Measurements from ENCODE around the gene EHMT2. TPM values are rescaled to one million over a fixed set of nuclear protein-coding genes. Genes with fewer than 3 reads are reported as not detected.
A peak's percentile ranks its signal among the peaks of the same experiment; 100 is the strongest.
"Not testable (repeated sequence)": the region's sequence is repeated elsewhere in the genome, so short reads cannot be mapped to it uniquely, and the experiment has no call there.

EHMT2 gene
- total RNA-seq: 128 TPM

GRCh38 chr6:31897612-31898382 is at the start of gene EHMT2:
Gene EHMT2 (minus strand): TSS chr6:31897698. CDS start chr6:31897677, 21 bp downstream.
- peak; percentile 68 to 85 (median 83) for DNase-seq (ENCODE audit: low read depth in 2 of 3, low spot score in 2 of 3)

DNA sequence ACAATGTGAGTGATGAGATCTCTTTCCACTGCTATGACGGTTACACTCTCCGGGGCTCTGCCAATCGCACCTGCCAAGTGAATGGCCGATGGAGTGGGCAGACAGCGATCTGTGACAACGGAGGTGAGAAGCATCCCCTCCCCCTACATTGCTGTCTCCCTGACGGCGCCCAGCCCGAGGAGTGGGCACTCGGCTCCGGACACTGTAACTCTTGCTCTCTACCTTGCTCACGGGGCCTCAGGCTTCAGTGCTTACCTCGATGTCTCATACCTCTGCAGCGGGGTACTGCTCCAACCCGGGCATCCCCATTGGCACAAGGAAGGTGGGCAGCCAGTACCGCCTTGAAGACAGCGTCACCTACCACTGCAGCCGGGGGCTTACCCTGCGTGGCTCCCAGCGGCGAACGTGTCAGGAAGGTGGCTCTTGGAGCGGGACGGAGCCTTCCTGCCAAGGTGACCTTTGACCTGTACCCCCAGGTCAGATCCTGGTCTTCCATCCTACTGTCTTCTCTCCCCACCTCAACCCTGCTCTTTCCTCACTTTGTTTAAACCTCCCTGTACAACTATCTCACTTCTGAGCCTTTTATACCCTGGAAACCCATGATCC is 49.7 kb upstream of the EHMT2 start:
- no peak for DNase-seq (ENCODE audit: low read depth in 2 of 3, low spot score in 2 of 3)

GRCh38 chr6:31946370-31946885 is 48.9 kb upstream of the EHMT2 start:
- DNase-seq (ENCODE audit: low read depth in 2 of 3, low spot score in 2 of 3): no peak

DNA sequence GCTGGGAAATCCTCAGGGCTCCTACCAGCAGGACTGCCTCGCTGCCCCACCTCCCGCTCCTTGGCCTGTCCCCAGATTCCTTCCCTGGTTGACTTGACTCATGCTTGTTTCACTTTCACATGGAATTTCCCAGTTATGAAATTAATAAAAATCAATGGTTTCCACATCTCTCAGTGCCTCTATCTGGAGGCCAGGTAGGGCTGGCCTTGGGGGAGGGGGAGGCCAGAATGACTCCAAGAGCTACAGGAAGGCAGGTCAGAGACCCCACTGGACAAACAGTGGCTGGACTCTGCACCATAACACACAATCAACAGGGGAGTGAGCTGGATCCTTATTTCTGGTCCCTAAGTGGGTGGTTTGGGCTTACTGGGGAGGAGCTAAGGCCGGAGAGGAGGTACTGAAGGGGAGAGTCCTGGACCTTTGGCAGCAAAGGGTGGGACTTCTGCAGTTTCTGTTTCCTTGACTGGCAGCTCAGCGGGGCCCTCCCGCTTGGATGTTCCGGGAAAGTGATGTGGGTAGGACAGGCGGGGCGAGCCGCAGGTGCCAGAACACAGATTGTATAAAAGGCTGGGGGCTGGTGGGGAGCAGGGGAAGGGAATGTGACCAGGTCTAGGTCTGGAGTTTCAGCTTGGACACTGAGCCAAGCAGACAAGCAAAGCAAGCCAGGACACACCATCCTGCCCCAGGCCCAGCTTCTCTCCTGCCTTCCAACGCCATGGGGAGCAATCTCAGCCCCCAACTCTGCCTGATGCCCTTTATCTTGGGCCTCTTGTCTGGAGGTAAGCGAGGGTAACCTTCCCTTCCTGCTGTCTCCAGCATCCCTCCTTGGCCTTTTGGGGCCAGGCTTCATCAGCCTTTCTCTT is 48.2 kb upstream of the EHMT2 start, which contains the start of gene CFB:
Gene CFB (plus strand): TSS at position 589 of the 863 bp plus-strand sequence. CDS start 127 bp downstream, at position 716.
- DNase-seq (ENCODE audit: low read depth in 2 of 3, low spot score in 2 of 3): peak in 1 of 3 donors; percentile 30

DNA sequence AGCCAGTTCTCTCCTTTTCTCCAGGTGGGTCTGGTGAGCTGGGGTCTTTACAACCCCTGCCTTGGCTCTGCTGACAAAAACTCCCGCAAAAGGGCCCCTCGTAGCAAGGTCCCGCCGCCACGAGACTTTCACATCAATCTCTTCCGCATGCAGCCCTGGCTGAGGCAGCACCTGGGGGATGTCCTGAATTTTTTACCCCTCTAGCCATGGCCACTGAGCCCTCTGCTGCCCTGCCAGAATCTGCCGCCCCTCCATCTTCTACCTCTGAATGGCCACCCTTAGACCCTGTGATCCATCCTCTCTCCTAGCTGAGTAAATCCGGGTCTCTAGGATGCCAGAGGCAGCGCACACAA is 47.6 kb upstream of the EHMT2 start:
- no peak for DNase-seq (ENCODE audit: low read depth in 2 of 3, low spot score in 2 of 3)

DNA sequence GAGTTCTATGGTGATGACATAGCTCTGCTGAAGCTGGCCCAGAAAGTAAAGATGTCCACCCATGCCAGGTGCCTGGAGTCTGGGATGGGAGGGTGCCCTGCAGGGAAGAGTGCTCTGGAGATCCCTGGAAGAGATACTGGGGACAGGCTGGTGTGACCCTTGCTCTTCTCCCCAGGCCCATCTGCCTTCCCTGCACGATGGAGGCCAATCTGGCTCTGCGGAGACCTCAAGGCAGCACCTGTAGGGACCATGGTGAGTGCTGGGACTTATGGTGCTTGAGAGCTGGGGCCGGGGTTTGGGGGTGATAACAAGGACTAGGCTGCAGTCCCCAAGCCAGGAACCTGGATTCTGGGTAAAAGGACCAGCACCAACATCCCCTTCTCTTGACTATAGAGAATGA is 46.2 kb upstream of the EHMT2 start:
- DNase-seq (ENCODE audit: low read depth in 2 of 3, low spot score in 2 of 3): no peak

DNA sequence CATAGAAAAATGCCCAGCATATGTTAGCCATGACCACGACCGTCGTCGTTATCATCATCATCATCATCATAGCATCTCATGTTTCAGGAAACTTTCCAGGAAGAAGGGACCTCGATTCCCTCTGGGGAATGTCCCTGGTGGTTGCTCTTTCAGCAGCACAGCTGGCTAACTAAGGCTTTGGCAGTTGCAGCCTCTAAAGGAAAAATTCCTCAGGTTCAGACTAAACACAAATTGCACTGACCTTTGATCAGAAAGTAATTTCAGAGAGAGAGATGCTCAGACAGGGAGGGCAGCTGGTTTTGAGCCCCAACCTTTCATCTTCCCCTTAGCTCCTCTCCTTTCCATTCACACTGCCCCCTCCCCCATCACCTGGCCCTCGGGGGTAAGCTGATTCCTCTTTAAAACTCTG is 42.8 kb upstream of the EHMT2 start:
- no peak for DNase-seq (ENCODE audit: low read depth in 2 of 3, low spot score in 2 of 3)

DNA sequence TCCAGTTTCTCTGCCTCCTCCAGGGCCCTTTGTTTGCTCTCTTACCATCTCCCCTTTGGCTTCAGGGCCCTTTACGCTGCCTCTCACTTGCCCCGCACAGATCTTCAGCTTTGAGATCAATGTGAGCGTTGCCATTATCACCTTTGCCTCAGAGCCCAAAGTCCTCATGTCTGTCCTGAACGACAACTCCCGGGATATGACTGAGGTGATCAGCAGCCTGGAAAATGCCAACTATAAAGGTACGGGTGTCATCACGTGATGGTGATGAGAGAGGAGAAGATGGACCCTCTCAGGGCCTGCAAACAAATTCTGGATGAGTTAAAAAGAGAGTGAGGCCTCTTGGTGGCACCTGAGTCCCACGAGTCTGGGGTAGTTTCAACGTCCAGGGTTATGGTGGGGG is 38.3 kb upstream of the EHMT2 start:
- no peak for DNase-seq (ENCODE audit: low read depth in 2 of 3, low spot score in 2 of 3)

DNA sequence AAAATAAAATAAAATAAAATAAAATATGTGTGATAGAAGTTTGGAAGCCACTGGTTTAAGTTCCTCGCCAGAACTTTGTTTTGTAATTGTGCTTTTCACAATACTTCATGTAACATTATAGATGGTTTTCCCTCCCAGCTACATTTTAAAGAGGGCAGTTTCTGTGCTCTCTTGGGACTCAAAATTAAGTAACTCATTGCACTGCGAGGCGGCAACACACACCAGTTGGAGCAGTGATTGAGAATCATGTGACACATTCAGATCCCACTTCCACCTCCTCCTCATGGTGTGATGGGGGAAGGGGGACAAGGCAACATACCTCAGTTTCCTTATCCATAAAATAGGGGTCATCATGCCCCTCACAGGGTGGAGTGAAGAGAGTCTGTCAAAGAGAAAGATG is 37.5 kb upstream of the EHMT2 start:
- no peak for DNase-seq (ENCODE audit: low read depth in 2 of 3, low spot score in 2 of 3)

DNA sequence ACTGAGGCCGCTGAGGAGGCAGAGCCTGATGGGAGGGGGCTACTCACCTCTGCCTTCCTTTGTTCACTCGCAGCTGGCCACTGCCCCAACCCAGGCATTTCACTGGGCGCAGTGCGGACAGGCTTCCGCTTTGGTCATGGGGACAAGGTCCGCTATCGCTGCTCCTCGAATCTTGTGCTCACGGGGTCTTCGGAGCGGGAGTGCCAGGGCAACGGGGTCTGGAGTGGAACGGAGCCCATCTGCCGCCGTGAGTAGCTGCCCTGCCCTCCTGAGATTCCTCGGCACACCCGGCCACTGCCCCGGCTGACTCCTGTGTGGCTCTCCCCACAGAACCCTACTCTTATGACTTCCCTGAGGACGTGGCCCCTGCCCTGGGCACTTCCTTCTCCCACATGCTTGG is 36.0 kb upstream of the EHMT2 start:
- DNase-seq (ENCODE audit: low read depth in 2 of 3, low spot score in 2 of 3): no peak

- DNase-seq (ENCODE audit: low read depth in 2 of 3, low spot score in 2 of 3): not testable (repeated sequence)
Observed at GRCh38 chr6:31932137-31932536, 34.6 kb upstream of the EHMT2 start.

DNA sequence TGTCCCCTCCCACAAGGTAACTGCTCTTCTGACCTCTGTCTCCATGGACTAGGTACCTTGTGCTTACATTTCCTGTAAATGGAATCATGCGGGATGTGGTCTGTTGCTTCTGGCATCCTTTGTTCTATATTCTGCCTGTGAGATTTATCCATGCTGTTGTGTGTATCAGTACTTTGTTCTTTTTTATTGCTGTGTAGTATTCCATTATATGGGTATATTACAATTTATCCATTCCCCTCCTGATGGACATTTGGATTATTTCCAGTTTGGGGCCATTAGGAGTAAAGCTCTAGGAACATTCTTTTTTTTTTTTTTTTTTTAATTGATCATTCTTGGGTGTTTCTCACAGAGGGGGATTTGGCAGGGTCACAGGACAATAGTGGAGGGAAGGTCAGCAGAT is 33.5 kb upstream of the EHMT2 start:
- DNase-seq (ENCODE audit: low read depth in 2 of 3, low spot score in 2 of 3): no peak

DNA sequence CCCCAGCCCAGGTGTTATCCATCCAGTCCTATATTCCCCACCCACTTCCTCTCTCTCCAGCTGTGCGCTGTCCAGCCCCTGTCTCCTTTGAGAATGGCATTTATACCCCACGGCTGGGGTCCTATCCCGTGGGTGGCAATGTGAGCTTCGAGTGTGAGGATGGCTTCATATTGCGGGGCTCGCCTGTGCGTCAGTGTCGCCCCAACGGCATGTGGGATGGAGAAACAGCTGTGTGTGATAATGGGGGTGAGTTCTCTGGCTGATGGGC is 31.1 kb upstream of the EHMT2 start:
- DNase-seq (ENCODE audit: low read depth in 2 of 3, low spot score in 2 of 3): no peak

DNA sequence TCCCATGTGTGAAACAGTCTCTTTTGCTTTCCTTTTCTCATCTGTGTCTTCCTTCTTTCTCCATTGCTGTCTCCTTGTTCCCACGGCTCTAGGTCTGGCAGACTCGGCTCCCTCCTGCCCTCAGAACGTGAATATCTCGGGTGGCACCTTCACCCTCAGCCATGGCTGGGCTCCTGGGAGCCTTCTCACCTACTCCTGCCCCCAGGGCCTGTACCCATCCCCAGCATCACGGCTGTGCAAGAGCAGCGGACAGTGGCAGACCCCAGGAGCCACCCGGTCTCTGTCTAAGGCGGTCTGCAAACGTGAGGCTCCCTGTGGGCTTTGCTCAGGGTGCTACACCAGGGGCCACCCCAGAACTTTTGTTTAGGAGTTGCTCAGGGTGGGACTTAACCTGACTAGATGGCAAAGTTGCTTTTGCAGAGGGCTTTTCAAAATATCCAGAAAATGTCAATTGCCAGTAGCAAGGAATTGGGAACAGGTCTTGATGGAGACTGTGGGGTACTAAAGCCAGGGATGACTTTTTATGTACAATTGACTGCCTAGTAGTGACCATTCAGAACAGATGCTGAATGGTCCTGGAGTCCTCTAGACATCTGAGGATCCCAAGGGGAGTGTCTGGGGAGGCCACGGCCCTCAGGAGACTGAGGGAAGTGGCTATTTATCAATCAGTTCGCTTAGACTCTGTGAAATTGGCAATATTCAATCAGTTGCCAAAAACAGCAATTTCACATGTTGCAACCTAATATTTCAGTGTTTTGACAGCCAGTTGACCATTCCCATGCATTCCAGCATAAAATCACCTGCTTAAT is 30.6 kb upstream of the EHMT2 start:
- DNase-seq (ENCODE audit: low read depth in 2 of 3, low spot score in 2 of 3): no peak

- DNase-seq (ENCODE audit: low read depth in 2 of 3, low spot score in 2 of 3): no peak
Observed at GRCh38 chr6:31927242-31927862, 29.9 kb upstream of the EHMT2 start, which contains the start of gene C2. Gene C2 (plus strand): TSS chr6:31927717. CDS start chr6:31927753, 36 bp downstream.

- DNase-seq (ENCODE audit: low read depth in 2 of 3, low spot score in 2 of 3): peak in 2 of 3 donors; percentile 47 to 64
Observed at GRCh38 chr6:31922942-31923341, 25.4 kb upstream of the EHMT2 start.

DNA sequence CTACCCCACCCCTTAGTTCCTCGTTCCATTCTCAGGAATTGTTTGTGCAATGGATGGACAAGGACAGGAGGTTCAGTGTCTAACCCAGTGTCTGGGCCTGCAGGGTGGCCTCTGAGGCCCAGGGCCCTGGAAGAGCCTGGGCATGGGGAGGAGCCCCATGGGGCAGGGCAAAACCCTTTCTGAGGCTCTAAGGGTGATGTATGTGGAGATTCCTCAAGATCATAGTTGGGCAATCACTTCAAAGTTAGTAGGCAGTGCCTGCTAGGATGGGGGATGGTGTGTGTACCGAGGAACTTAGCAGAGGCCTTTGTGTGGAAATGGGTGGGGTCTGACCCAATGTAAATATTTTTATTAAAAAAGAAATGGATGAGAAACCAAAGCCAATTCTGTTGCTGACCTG is 23.3 kb upstream of the EHMT2 start:
- no peak for DNase-seq (ENCODE audit: low read depth in 2 of 3, low spot score in 2 of 3)

DNA sequence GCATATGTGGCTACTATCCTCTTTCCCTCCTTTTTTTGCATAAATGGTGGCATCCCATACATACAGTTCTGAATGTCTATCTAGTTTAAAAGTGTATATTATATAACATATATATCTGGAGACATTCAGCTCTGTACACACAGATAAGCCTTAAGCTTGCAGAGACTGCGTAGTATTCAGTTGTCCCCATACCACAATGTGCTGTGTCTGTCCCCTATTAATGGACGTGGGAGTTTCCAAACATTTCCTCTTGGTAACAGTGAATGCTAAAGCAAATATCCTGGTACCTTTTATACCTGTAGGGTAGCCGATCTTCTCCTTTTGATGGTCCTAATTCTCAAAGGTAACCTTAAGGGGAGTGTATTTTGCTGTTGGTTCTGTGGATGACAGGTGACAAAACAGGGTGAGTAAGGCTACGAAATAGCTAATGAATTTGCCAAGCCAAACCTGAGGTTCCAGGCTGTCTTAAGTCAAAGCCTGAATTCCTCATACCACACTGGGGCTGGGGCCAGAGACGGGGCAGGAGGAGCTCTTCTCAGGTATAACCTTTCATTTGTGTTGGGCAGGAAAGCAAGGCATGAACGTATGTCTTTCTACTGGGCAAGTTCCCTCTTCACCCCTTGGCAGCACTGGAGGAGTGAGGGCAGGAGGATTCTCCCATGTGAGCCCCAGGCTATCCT is 22.3 kb upstream of the EHMT2 start:
- DNase-seq (ENCODE audit: low read depth in 2 of 3, low spot score in 2 of 3): no peak

DNA sequence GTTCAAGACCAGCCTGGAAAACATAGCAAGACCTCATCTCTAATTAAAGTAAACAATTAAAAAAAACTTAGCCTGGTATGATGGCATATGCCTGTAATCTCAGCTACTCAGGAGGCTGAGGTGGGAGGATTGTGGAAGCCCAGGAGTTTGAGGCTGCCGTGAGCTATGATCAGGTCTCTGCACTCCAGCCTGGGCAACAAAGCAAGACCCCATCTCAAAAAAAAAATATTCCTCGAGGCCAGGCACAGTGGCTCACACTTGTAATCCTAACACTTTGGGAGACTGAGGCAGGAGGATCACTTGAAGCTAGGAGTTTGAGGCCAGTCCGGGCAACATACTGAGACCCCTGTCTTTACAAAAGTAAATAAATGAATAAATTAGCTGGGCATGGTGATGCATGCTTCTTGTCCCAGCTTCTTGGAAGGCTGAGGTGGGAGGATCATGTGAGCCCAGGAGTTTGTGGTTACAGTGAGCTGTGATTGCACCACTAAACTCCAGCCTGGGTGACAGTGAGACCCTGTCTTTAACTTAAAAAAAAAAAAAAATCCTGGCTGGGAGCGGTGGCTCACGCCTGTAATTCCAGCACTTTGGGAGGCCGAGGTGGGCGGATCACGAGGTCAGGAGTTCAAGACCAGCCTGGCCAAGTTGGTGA is 20.7 kb upstream of the EHMT2 start:
- DNase-seq (ENCODE audit: low read depth in 2 of 3, low spot score in 2 of 3): no peak

All from hematopoietic multipotent progenitor cell (in vitro differentiated cells).